ENCODE data around the gene RAD51B. TPM values are rescaled to one million over a fixed set of nuclear protein-coding genes. Genes with fewer than 3 reads are reported as not detected.

Gene RAD51B
- total and polyA plus RNA-seq, 9 of the 15 experiments (the other 6 are each of a cell fraction or from before 2014, with no cell fraction given), result 8.5 to 17.3 (median 11.3) TPM

GRCh38 chr14:68140806-68141205 is 321.2 kb downstream of the RAD51B start:
- H3K4me1 ChIP-seq (replicated peaks in 1 of 2; ENCODE audit: control insufficient read depth in 2 of 2, insufficient read depth in 2 of 2, low read length in 2 of 2), result no peaks in the 10 kb centered on the region; a peak in 1 of 5 replicates
- WGBS (ENCODE audit: insufficient coverage, low coverage, missing lambda C conversion rate), result 54% methylated on average over 3 of the region's 3 CpGs
- CTCF ChIA-PET (ENCODE audit: low intra/inter-chr PET ratio), result no interaction called here
- no peaks in the 10 kb centered on the region for H4K20me1 ChIP-seq (replicated peaks; ENCODE audit: control insufficient read depth, insufficient read depth, low read length)
- TF ChIP-seq MBD2 (IDR thresholded peaks at IDR 0.05; ENCODE audit: borderline replicate concordance, low read depth), result no peak
- TF ChIP-seq CSDE1 (IDR thresholded peaks at IDR 0.05), result no peak
- no peak for TF ChIP-seq NCOA4 (IDR thresholded peaks at IDR 0.05; ENCODE audit: partially characterized antibody)
- TF ChIP-seq ATF1 (CRISPR knock-in tag; IDR thresholded peaks at IDR 0.05), result no peak
- TF ChIP-seq ATF1 (tag; IDR thresholded peaks at IDR 0.05), result no peak
- no peak for TF ChIP-seq ZBTB9 (CRISPR knock-in tag; IDR thresholded peaks at IDR 0.05)
- TF ChIP-seq ZNF589 (CRISPR knock-in tag; IDR thresholded peaks at IDR 0.05; ENCODE audit: low read depth), result no peak
- no peak for TF ChIP-seq CC2D1A (IDR thresholded peaks at IDR 0.05)
- TF ChIP-seq RB1 (IDR thresholded peaks at IDR 0.05; ENCODE audit: low read depth), result no peak
- no peak for TF ChIP-seq ZNF699 (CRISPR knock-in tag; IDR thresholded peaks at IDR 0.05; ENCODE audit: insufficient replicate concordance)
- TF ChIP-seq TGIF2 (CRISPR knock-in tag; IDR thresholded peaks at IDR 0.05), result no peak
- no peak for TF ChIP-seq ZNF146 (CRISPR knock-in tag; IDR thresholded peaks at IDR 0.05; ENCODE audit: unreplicated experiment)
- TF ChIP-seq BMI1 (IDR thresholded peaks at IDR 0.05; ENCODE audit: low read length), result no peak
- TF ChIP-seq NFIX (CRISPR knock-in tag; IDR thresholded peaks at IDR 0.05; ENCODE audit: low read depth), result no peak
- no peak for TF ChIP-seq U2AF2 (optimal IDR thresholded peaks at IDR 0.05; ENCODE audit: low read depth, low read length)
- no peak for TF ChIP-seq ZC3H4 (CRISPR knock-in tag; IDR thresholded peaks at IDR 0.05; ENCODE audit: borderline replicate concordance)
- TF ChIP-seq DPF2 (IDR thresholded peaks at IDR 0.05), result no peak
- no peak for TF ChIP-seq TRIM25 (IDR thresholded peaks at IDR 0.05; ENCODE audit: borderline replicate concordance)
- no peak for TF ChIP-seq GMEB1 (CRISPR knock-in tag; IDR thresholded peaks at IDR 0.05)
- TF ChIP-seq BDP1 (IDR thresholded peaks at IDR 0.05; ENCODE audit: insufficient read depth, insufficient read length), result no peak
- H3K4me2 ChIP-seq (ENCODE audit: insufficient read depth, low read length), result no peak overlapping the region
- in situ Hi-C loops (cut with MboI) (no loop called here), intact Hi-C loops (cut with micrococcal nuclease) (no loop called here)
- no peak overlapping the region for H3K9ac ChIP-seq (ENCODE audit: insufficient read depth in 1 of 2, low read depth in 2 of 2, low read length in 2 of 2)
- no TSS peak for BruUV-seq (replicated peaks)
- no peaks in the 10 kb centered on the region for H3K79me2 ChIP-seq (ENCODE audit: control insufficient read depth, insufficient read depth, low read length)
- H3K9me1 ChIP-seq (ENCODE audit: control insufficient read depth, insufficient read depth, low read length), result no peaks in the 10 kb centered on the region
- no peak overlapping the region for H3K27ac ChIP-seq (ENCODE audit: extremely low read depth, low read depth, low read length)
- H2AFZ ChIP-seq (ENCODE audit: low read depth, low read length), result no peak overlapping the region
- no peaks in the 10 kb centered on the region for H3K36me3 ChIP-seq (ENCODE audit: control insufficient read depth, insufficient read depth, low read length)
- FAIRE-seq (no peak), DNase-seq (ENCODE audit: extremely low read depth in 1 of 4, low spot score in 3 of 4) (no peak), ATAC-seq (no peak)
- H3K27me3 ChIP-seq (ENCODE audit: control insufficient read depth in 2 of 2, insufficient read depth in 2 of 2, low read length in 2 of 2), result no peaks in the 10 kb centered on the region
- no peaks in the 10 kb centered on the region for H3K9me3 ChIP-seq (replicated peaks; ENCODE audit: control insufficient read depth, insufficient read depth, low read depth, low read length)
- no peak overlapping the region for H3K4me3 ChIP-seq
- POLR2A ChIA-PET, result no interaction called here

All from K562 (cell line).